GM23338 (cell line): ENCODE data around the gene R3HDM2.
A peak's percentile ranks its signal among the peaks of the same experiment; 100 is the strongest.

Experiments used
- CREB1 ChIP-seq: fragments of 250-450 bp; sonication (Bioruptor Pico); IDR thresholded peaks from 2 replicates; pipeline ENCODE4 v1.5.0; 2020; ENCODE audit warnings: low read depth, mild to moderate bottlenecking, moderate library complexity
- EZH2 ChIP-seq: fragments of 200-600 bp; sonication (generic); IDR thresholded peaks from one replicate; pipeline ENCODE4 v1.8.0; 2017; ENCODE audit warnings: antibody characterized with exemption, mild to moderate bottlenecking, low read depth; ENCODE audit not compliant: unreplicated experiment
- EZH2phosphoT487 ChIP-seq: fragments of 200-600 bp; sonication (generic); IDR thresholded peaks from one replicate; pipeline ENCODE4 v1.8.1; 2018; ENCODE audit warnings: antibody characterized with exemption; ENCODE audit not compliant: unreplicated experiment
- JUNB ChIP-seq: IDR thresholded peaks from one replicate; pipeline ENCODE4 v1.6.1; 2016; ENCODE audit warnings: antibody characterized with exemption; ENCODE audit not compliant: unreplicated experiment
- NANOG ChIP-seq: IDR thresholded peaks from 2 replicates; pipeline ENCODE4 v1.6.1; 2016; ENCODE audit warnings: antibody characterized with exemption, borderline replicate concordance
- POLR2AphosphoS5 ChIP-seq: IDR thresholded peaks from 2 replicates; pipeline ENCODE4 v1.6.1; 2016; ENCODE audit warnings: antibody characterized with exemption, low read depth
- REST ChIP-seq: IDR thresholded peaks from one replicate; pipeline ENCODE4 v1.6.1; 2018; ENCODE audit warnings: antibody characterized with exemption; ENCODE audit not compliant: unreplicated experiment
- STAT1 ChIP-seq: IDR thresholded peaks from one replicate; pipeline ENCODE4 v1.6.1; 2016; ENCODE audit warnings: antibody characterized with exemption; ENCODE audit not compliant: unreplicated experiment
- ZNF114 ChIP-seq: fragments of 250-450 bp; sonication (Bioruptor Pico); IDR thresholded peaks from 2 replicates; pipeline ENCODE4 v1.5.0; 2020; ENCODE audit warnings: mild to moderate bottlenecking, moderate library complexity
- ZNF331 ChIP-seq: fragments of 250-450 bp; sonication (Bioruptor Pico); IDR thresholded peaks from 2 replicates; pipeline ENCODE4 v1.5.0; 2020; ENCODE audit warnings: low read depth, mild to moderate bottlenecking, moderate library complexity
- TF ChIP-seq, protein P1 (sequence below), 2 experiments: fragments of 200-600 bp in 1 of 2; sonication (generic) in 1 of 2; conservative IDR thresholded peaks; 2 replicates each; pipeline versions ENCODE4 v1.5.1 to v1.6.1; 2016 to 2017; ENCODE audit warnings: antibody characterized with exemption in 2 of 2, low read depth in 2 of 2, mild to moderate bottlenecking in 2 of 2, moderate library complexity in 1 of 2
- TF ChIP-seq, protein P2 (sequence below): IDR thresholded peaks from 2 replicates; pipeline ENCODE4 v1.6.1; 2016; ENCODE audit warnings: antibody characterized with exemption

DNA sequence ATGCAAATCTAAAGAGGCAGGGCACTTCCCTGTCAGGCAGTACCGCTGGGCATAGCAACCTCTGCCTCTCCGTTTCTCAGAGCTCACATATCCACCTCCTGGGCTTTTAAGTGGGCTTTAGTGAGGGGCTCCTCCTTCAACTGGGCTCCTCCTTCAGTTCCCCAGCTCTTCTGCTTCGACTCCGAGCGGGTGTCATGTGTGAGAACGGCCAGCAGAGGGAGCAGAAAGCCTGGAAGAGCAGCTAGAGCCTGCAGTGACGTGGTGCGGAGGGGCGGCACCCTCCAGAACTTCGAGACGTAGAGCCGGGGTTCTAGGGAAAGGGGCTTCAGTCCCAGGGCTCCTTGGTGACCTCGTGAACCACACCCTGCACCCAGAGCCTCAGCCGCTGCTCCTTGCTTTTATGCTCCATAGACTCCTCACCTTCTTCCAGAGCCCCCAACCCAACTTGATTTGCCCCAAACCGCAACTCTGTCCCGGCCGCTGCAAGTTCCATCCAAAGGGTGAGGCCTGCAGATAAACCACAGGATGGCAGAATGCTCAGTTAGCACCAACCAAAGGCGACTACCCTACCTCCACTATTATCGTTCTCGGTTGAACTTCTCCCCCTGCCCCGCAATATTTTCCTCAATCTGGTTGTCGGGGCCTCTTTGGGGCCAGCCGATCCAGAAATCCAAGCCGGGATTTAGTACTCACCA lies 28.4 kb upstream of the R3HDM2 start:
- TF ChIP-seq, protein P1, sequence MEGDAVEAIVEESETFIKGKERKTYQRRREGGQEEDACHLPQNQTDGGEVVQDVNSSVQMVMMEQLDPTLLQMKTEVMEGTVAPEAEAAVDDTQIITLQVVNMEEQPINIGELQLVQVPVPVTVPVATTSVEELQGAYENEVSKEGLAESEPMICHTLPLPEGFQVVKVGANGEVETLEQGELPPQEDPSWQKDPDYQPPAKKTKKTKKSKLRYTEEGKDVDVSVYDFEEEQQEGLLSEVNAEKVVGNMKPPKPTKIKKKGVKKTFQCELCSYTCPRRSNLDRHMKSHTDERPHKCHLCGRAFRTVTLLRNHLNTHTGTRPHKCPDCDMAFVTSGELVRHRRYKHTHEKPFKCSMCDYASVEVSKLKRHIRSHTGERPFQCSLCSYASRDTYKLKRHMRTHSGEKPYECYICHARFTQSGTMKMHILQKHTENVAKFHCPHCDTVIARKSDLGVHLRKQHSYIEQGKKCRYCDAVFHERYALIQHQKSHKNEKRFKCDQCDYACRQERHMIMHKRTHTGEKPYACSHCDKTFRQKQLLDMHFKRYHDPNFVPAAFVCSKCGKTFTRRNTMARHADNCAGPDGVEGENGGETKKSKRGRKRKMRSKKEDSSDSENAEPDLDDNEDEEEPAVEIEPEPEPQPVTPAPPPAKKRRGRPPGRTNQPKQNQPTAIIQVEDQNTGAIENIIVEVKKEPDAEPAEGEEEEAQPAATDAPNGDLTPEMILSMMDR (conservative IDR thresholded peaks at IDR 0.05; ENCODE audit: low read depth in 2 of 2): peak; percentile 88 to 95
- TF ChIP-seq CREB1 (peak; percentile 91), EZH2 (peak; percentile 33), EZH2phosphoT487 (no peak), NANOG (no peak), JUNB (no peak), POLR2AphosphoS5 (peak; percentile 79), REST (no peak), STAT1 (no peak), ZNF114 (CRISPR knock-in tag) (no peak), ZNF331 (CRISPR knock-in tag) (no peak)
- TF ChIP-seq, protein P2, sequence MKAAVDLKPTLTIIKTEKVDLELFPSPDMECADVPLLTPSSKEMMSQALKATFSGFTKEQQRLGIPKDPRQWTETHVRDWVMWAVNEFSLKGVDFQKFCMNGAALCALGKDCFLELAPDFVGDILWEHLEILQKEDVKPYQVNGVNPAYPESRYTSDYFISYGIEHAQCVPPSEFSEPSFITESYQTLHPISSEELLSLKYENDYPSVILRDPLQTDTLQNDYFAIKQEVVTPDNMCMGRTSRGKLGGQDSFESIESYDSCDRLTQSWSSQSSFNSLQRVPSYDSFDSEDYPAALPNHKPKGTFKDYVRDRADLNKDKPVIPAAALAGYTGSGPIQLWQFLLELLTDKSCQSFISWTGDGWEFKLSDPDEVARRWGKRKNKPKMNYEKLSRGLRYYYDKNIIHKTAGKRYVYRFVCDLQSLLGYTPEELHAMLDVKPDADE: no peak
